ENCODE measurements around the gene SV2C.
"Not testable (repeated sequence)": the region's sequence is repeated elsewhere in the genome, so short reads cannot be mapped to it uniquely, and the experiment has no call there.

SV2C gene

DNA sequence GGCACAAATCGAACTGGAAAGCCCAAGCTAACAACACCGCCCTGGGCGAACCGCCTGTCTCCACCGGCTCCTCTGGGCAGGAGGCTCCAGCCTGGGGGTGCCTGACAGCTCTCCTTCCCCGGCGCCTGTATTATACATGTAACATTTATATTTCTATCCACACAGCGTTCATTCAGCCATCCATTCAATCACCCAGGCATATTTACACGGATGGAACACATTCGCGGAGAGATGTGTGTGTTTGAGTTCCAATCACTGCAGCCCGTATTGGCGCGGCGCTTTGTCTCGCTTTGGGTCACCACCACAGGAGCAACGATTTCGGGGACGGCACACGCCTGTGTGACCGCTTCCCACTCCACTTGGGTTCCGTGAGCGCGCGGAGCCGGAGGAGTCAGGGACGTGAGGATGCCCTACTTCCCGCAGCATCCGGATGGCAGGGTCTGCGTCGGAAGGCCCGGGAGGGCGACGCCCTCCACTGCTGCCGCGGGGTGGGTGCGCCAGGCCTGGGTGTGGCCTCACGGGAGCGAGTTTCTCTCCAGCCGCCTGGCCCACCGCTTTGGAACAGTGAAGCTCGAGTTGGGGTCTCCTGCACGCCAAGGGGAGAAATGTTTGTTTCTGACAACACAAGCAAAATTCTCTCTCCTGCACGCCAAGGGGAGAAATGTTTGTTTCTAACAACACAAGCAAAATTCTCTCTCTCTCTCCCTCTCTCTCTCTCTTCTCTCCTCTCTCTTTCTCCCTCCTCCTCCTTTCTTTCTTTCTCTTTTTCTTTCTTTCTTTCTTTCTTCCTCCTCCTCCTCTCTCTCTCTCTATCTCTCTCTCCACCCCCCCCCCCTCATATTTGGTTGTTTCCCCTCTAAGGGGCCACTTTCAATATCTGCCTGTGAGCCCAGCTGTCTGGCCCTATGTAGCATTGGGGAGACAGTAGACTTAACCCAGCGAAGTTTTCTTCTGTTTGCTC is 1.1 kb upstream of the SV2C start:
- peaks cover 50% of the 10 kb centered on the region for H3K27me3 ChIP-seq (replicated peaks)
- no peak overlapping the region for H3K27ac ChIP-seq
- TF ChIP-seq, protein P1, sequence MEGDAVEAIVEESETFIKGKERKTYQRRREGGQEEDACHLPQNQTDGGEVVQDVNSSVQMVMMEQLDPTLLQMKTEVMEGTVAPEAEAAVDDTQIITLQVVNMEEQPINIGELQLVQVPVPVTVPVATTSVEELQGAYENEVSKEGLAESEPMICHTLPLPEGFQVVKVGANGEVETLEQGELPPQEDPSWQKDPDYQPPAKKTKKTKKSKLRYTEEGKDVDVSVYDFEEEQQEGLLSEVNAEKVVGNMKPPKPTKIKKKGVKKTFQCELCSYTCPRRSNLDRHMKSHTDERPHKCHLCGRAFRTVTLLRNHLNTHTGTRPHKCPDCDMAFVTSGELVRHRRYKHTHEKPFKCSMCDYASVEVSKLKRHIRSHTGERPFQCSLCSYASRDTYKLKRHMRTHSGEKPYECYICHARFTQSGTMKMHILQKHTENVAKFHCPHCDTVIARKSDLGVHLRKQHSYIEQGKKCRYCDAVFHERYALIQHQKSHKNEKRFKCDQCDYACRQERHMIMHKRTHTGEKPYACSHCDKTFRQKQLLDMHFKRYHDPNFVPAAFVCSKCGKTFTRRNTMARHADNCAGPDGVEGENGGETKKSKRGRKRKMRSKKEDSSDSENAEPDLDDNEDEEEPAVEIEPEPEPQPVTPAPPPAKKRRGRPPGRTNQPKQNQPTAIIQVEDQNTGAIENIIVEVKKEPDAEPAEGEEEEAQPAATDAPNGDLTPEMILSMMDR (IDR thresholded peaks at IDR 0.05; ENCODE audit: low read depth, low read length, missing control alignments): no peak
- DNase-seq: no peak
- no peaks in the 10 kb centered on the region for H3K36me3 ChIP-seq (replicated peaks)
- in situ Hi-C loops (cut with HindIII; ENCODE audit: low pct_ligation_motif_present, low sequenced_read_pairs): no loop called here
- H3K4me3 ChIP-seq (ENCODE audit: low read depth, low read length): no peak overlapping the region

GRCh38 chr5:76083555-76084495 is 642 bp downstream of the SV2C start:
- DNase-seq: no peak
- TF ChIP-seq, protein P1 (IDR thresholded peaks at IDR 0.05; ENCODE audit: low read depth, low read length, missing control alignments): no peak
- in situ Hi-C loops (cut with HindIII; ENCODE audit: low pct_ligation_motif_present, low sequenced_read_pairs): no loop called here
- peaks cover 50% of the 10 kb centered on the region for H3K27me3 ChIP-seq (replicated peaks)
- H3K4me3 ChIP-seq (ENCODE audit: low read depth, low read length): peak overlapping the region; percentile 9
- no peak overlapping the region for H3K27ac ChIP-seq
- no peaks in the 10 kb centered on the region for H3K36me3 ChIP-seq (replicated peaks)

- H3K27ac ChIP-seq: no peak overlapping the region
- H3K4me3 ChIP-seq (ENCODE audit: low read depth, low read length): no peak overlapping the region
- in situ Hi-C loops (cut with HindIII; ENCODE audit: low pct_ligation_motif_present, low sequenced_read_pairs): no loop called here
- H3K36me3 ChIP-seq (replicated peaks): no peaks in the 10 kb centered on the region
- peaks cover 50% of the 10 kb centered on the region for H3K27me3 ChIP-seq (replicated peaks)
- DNase-seq: no peak
- TF ChIP-seq, protein P1 (IDR thresholded peaks at IDR 0.05; ENCODE audit: low read depth, low read length, missing control alignments): no peak
Measured at GRCh38 chr5:76084496-76085242, 1.5 kb downstream of the SV2C start.

- no peaks in the 10 kb centered on the region for H3K36me3 ChIP-seq (replicated peaks)
- in situ Hi-C loops (cut with HindIII; ENCODE audit: low pct_ligation_motif_present, low sequenced_read_pairs): no loop called here
- DNase-seq: no peak
- TF ChIP-seq, protein P1 (IDR thresholded peaks at IDR 0.05; ENCODE audit: low read depth, low read length, missing control alignments): no peak
- H3K27me3 ChIP-seq (replicated peaks): peaks cover 50% of the 10 kb centered on the region
- no peak overlapping the region for H3K4me3 ChIP-seq (ENCODE audit: low read depth, low read length)
- no peak overlapping the region for H3K27ac ChIP-seq
Measured at GRCh38 chr5:76085243-76085579, 2.0 kb downstream of the SV2C start.

DNA sequence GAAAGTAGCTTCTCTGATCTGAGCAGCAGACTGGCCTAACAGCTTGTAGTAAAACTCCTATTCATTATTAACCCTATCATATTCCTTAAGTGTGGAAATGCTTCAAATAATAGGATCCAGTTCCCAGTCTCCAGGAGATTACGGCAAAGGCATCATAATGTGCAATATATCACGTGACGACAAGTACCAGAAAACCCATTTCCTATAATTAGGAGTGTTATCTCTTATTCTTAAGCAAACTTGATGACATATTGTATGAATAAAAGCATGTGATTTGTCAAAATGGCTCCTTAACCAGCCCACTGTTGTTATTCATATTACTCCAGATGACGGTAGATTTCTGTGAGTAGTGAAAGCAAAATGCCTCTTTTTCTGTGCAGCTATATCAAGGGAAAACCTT is 2.9 kb downstream of the SV2C start:
- DNase-seq: no peak
- in situ Hi-C loops (cut with HindIII; ENCODE audit: low pct_ligation_motif_present, low sequenced_read_pairs): no loop called here
- Histone ChIP-seq H3K27me3 (replicated peaks) (peaks cover 50% of the 10 kb centered on the region), H3K4me3 (ENCODE audit: low read depth, low read length) (no peak overlapping the region), H3K27ac (no peak overlapping the region), H3K36me3 (replicated peaks) (no peaks in the 10 kb centered on the region)
- TF ChIP-seq, protein P1 (IDR thresholded peaks at IDR 0.05; ENCODE audit: low read depth, low read length, missing control alignments): no peak

- in situ Hi-C loops (cut with HindIII; ENCODE audit: low pct_ligation_motif_present, low sequenced_read_pairs); DNase-seq; H3K4me3 ChIP-seq (ENCODE audit: low read depth, low read length); H3K27ac ChIP-seq; H3K36me3 ChIP-seq (replicated peaks): not testable (repeated sequence)
- peaks cover 23% of the 10 kb centered on the region for H3K27me3 ChIP-seq (replicated peaks)
Measured at GRCh38 chr5:76089156-76089555, 6.0 kb downstream of the SV2C start.

All from brain microvascular endothelial cell (primary cell).